Amygdala (tissue), 56 donors: ENCODE measurements around the gene MAP2K5.

Experiments used
- DNase-seq, 56 donors: peaks; one replicate each; lab custom pipeline; 2025; lab: John Stamatoyannopoulos, UW

MAP2K5 gene

DNA sequence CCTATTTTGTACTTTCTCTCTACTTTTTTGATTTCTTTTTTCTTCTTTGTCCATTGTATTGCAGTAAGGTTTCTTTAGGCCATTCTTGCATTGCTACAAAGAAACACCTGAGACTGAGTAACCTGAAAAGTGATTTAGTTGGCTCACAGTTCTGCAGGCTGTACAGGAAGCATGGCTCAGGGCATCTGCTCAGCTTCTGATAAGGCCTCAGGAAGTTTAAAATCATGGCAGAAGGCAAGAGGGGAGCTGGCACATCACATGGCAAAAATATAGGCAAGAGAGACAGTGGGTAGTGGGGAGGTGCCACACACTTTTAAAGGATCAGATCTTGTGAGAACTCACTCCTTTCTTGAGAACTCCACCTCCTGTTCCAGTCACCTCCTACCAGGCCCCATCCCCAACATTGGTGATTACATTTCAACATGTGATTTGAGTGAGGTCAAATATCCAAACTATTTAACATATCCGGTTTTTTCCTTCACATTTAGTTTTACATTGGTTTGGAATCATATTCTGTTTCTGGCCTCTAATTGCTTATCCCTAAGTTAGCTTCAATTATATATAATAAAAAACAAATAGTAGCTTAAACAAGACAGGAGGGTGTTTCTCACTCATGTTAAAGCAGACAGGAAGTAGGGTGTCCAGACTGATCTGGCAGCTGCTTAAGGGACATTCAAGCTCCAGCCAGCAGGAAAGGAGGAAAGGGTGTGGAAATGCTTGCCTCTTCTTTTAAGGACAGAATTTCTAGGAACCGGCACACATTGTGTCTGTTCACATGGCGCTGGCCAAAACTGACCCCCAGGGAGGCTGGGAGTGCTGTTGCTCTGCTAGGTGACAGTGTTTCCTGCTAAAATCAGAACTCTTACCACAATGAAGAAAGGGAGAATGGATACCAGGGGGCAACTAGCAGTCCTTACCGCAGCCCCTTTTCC lies 254.0 kb downstream of the MAP2K5 start:
- no peak for DNase-seq

DNA sequence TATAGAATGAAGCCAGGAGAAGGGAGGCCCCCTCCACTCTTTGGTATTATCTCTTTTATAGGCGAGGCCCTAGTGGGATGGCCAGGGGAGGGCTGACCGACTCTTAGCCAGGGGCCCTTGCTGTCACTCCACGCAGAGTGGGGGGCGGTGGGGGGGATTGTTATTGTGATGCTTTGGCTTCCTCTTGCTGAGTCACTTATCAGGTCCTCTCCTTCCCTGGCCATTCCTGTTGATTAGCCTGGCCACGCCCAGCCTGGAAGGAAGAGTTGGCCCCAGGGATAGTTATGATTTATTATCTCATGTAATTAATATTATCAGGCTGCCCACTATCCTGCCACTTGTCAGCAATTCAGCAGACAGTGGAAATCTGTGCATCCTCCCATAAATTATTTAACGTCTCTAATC lies 257.3 kb downstream of the MAP2K5 start:
- DNase-seq = no peak

DNA sequence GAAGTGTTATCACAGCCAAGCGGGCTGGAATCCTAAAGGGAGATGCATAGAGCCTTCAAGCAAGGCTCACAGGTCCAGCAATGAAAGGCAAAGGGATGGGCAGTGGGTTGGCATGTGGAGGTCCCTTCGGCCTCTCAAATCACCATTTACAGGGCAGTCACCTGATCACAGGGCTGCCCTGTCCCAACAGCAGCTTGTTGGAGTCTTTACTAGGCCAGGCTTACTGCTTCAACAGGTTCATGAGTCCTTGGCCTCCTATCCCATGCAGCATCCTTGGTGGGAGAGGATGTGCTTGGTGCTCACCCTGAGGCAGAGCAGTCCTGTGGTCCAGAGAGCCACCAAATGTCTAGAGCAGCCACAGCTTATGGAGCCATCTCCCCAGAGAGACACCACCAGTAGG lies 258.6 kb downstream of the MAP2K5 start:
- no peak for DNase-seq

DNA sequence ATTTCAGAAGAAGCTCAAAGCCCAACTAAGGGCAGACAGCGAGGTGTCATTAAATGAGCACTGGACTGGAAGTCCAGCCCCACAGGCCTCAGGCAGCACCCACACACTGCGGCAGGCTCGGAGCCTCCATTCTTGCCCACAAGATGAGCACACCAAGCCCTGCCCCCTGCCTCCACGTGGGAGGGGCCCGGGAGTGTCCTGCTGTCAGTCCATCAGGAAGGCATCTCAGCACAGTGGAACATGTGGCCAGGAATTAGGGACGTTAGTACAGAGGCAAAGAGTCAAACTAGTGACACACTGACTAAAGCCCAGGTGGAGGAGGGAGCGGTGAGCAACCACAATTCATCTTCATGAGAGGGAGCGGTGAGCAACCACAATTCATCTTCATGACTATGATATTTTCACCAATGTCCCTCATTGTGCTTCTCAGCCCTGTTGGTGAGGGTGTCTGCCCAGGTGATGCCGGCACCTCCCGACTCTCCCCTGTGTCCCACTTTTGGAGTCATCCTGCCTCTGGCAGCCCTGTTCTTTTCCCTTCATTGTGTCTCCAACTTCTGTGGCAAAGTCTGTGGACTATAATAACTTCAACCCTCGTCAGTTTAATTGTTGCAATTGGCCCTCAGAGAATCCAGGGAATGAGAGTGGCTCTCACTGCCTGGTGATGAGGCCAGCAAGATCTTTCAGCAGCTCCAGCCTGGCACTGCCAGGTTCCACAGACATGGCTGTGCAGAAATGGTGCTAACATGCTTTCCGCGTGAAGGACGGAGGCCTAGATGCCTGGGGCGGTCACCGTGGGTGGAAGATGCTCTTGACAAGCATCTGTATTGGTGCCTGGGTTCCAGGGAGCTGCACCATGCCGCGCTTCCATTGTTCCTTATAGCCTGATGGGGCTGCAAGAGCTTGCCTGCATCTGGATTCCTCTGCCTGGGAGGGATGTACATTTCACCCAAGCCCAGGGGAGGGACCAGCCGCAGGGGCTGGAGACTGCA lies 259.7 kb downstream of the MAP2K5 start:
- no peak for DNase-seq

DNA sequence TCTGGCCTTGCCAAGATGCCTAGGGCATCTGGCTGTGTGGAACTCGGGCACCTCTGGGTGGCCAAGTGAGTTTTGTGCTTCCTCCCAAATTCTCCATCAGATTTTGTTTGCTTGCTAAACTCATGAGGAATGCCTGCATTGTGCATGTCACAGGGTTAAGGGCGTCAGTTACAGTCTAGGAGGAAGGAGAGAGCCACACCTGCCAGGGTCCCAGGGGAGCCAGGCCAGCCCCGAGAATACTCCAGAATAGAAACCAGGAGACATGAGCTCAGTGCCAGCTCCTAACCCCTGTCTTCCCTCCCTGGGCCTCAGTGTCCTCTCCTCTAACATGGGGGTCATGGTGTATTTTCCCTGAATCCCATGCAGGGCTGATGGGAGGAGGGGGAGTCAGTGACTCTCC lies 260.8 kb downstream of the MAP2K5 start:
- DNase-seq = no peak

DNA sequence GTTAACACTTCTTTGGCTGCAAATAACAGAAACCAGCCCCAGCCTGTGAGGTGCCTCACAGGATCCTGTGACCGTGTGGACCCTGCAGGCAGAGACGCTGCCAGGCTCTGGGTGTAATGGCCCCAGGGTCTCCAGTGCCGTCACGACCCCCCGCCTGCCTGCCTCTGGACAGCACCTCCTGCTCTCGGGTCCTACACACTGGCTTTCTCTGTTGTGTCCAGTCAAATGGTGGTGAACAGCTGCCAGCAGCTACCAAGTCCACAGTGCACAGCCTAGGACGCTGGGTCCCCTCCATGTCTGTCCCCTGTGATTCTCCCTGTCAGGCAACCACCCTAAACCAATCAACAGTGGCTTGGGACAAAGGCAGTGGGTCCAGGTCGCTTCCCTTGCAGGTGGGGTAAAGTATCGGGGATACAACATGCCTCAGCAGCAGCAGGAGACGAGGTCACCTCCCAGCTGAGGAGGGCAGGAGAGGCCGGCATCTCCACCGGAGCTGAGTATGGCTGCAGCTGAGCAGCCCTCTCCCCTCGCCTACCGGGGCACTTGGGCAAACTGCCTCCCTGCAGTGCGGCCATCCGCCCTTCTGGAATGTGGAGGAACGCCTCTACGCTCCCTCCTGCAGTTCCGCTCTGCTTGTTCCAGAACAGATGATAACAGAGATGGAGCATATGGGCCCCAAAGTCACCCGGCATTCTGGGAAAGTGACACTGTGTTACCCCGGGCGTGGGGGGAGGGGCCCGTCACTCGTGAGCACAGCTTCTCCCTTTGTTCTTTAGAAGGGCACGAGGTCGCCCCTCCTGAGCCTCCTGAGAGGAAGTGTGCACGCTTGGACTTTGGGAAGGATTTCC lies 261.7 kb downstream of the MAP2K5 start:
- DNase-seq = peak in 3 of 56 donors; percentile 5 to 19 (median 5)

DNA sequence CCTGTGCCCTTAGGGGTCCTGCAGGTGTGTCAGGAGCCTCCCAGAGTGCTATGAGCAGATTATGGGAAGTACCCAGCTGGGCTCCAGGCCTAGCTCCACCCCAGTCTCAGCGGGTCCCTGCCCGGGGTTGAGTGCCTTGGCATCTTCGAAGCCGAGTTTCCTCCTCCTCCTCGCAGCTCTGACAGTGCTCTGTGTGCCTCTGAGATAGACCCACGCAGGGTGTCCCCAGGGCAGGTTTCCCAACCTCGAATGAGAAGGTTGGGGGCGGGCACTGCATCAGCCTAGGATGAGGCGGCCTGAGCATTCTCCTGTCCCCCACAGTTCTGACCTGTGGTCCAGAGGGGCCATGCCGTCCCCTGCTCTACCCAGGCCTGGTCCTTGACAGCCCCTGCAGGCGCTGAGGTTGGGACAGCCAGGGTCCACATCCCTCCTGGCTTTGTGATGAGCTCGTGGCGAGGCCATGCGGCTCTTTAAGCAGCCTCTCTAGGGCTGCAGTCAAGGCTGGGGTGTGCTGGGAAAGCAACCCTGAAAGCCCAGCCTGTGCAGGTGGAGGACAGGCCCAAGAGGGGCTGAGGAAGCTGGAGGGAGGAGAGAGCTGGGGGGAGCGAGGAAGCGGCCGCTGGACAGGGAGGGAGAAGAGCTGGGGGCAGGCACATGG lies 262.6 kb downstream of the MAP2K5 start:
- no peak for DNase-seq

DNA sequence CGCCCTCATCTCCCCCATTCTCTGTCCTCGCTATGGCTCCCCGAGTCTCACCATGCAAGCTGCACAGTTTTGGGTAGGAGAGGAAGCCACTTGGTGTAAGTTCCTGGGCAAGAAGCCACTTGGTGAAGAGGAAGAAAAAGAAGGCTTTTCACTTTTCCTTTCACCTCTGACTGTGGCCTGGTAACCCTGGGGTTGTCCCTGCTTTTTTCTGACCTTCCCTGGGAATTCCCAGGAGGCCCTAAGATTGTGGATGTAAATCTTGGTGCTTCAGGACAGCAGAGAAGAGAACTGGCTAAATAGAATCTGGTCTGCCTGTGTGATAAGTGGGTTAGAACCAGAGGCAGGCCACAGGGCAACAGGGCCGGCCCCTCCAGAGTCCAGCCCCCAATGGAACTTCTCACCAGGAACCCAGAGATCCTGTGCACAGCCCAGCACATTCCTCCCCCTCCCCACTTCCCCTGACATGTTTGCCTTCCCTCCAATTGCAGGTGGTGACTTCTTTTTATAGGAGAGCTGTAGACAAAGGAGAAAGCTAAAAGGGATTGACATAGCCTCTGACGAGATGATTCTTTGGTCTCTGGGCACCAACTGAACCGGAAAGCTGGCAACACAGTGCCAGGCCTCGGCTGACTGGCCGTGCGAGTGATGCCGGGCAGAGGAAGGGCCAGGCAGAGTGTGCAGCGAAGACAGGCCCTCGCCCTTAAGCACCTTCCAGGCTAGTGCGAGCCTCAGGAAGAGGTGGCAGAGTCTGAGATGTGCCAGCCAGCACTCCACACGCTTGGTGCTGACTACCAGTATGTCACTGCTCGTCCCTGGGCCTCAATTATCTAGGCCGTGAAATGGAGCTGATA lies 263.4 kb downstream of the MAP2K5 start:
- DNase-seq = no peak

DNA sequence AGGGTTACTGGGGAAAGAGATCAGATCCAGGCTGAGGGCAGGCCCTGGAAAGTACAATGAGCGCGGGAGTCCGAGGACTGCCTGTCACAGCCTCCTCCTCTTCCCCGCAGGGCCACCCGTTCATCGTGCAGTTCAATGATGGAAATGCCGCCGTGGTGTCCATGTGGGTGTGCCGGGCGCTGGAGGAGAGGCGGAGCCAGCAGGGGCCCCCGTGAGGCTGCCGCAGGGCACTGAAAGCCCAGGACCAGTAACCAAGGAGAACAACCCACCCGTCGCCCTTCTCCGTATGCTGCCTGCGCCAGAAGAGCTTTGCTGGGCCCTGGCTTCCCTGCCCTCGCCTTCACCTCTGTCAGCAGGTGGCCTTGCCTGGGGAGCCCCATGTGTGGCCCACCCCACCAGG lies 264.0 kb downstream of the MAP2K5 start:
- no peak for DNase-seq

DNA sequence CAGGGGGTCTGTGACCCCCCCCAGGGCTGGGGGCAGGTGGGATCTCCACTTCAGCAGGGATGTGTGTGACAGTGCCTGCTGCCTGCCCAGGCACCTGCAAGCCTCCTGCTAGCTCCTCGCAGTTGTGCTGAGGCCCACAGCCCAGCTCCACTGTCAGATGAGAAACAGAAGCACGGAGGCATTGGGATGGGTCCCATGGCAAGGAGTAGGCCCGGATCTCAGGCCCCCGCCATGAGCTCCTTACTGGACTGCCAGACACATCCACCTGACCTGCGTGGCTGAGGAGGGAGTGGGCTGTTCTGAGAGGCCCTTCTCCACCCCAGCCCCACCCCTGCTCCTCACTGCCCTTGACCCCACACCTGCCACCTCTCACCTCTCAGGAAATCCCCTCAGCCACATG lies 264.6 kb downstream of the MAP2K5 start:
- no peak for DNase-seq

DNA sequence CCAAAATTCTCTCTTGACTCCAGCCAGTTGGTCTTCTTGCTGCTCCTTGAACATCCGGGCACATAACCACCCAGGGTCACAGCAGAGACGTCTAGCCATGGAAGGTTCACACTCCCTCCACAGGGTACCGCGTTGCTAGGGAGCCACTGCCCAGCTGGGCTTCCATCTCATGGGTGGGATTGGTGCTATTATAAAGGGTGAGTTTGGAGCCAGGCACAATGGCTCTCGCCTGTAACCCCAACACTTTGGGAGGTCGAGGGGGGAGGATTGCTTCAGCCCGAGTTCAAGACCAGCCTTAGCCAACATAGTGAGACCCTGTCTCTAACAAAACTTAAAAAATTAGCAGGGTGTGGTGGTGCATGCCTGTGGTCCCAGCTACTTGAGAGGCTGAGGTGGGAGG lies 265.3 kb downstream of the MAP2K5 start:
- no peak for DNase-seq

DNA sequence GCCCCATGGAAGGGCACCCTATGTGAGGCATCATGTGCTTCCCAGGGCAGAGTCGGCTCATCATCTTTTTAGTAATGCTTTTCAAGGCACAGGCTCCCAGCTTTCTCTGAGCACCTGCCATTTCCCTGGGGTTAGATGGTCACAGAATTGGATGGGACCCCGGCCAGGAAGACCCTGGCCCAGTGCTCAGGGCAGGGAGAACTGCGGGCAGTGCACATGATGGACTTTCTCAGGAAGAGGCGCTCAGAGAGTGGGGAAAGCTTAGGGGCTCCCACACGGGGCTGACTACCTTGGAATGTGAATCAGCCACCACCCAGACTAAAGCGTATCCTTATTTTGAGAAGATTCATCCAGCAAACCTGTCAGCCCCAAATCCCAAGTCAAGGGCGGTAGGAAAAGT lies 266.3 kb downstream of the MAP2K5 start:
- DNase-seq = no peak

DNA sequence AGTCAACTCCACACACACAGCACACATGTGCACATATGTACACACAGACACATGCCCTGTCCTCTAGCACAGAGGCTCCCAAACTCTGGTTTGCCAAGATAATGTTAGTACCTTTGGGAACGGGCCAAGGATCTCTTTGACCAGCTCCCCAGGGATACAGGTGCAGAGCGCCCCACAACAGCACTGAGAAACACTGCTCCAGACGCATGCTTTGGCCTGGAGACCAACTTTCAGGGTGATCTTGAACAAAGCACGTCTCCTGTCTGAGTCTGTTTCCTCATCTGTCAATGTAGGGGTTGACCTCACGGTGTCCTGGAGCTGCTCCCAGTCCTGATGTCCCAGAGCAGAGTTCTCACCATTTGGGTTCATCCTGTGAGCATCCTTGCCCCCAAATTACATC lies 266.9 kb downstream of the MAP2K5 start:
- no peak for DNase-seq

DNA sequence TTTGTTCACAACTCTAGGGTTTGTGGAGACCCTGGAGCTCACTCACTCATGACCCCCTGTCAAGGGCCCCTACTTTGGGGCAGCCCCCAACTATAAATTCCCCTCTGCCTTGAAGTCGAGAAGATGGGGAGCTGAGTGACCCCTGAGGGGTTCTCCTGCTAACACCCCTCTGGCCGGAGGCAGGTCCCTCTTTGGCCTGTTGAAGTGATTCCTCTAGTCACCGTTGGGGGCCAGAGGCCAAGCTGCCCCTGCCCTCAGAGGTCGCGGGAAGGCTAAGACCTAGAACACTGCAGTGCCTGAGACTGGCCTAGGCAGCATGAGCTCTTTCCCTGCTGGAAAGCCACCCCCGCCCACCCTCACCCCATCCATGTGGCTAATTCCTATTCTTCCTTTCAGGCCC lies 267.4 kb downstream of the MAP2K5 start:
- DNase-seq = no peak

DNA sequence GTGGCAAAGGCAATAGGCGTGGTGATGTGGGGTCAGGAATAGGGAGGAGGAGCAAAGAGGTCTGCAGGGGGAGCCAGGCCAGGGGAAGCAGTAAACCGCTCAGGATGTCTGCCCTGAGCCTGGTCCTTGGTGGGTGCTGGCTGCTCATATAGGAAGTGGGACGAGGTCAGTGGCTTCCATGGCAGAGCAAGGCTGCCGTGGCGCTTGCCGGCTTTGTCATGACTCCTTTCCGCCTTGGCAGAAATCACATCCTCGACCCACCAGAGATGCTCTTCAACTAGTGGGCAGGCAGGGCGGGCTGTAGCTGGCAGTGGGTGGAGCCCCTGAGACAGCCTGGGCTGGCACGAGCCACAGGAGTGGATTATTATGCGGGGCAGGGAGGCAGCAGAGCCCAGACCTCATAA lies 269.7 kb downstream of the MAP2K5 start:
- no peak for DNase-seq

DNA sequence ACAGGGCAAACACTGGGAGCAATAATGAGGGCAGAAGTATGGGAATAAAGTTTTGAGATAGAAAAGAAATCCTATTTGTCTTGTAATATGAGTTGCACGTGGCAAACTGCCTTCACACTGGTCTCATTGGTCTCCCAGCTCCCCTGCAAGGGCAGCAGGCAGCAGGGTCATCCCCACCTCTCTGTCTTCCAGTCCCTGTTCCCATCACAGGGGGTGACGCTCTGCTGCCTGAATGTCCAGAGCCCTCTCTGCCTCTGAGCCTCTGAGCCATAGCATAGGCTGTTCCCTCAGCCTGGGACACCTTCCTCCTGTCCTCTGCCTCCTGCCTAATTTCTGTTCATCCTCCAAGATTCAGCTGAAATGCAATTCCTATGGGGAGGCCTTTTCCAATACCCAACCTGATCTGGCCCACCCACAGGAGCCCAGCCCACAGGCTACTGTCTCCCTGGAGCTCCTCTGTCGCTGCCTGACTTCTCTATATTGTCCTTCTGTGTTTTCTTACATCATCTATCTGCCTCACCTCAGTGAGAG lies 270.7 kb downstream of the MAP2K5 start:
- DNase-seq = no peak

DNA sequence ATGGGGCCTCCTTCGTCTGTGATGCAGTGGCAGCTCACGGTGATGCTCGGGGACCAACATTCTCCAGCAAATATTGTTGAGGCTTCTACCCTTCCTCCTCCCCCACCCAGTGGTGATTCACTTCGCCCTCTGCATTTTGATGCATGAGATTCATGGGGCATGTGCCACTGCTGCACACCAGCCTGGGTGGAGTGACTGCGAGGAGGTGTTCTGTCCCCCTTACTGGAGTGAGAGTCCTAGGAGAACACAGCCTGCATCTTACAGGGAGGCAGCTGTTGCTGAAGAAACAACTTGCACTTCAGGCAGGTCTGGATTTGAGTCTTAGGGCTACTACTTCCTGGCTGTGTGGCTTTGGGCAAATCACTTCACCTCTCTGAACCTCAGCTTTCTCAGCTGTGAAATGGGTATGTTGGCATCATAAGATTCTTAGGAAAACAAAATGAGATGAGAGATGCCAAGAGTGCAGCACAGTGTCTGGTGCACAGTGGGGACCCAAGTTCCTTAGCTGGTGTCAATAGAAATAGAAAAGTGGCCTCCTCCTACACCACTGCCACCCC lies 272.6 kb downstream of the MAP2K5 start:
- DNase-seq = no peak

DNA sequence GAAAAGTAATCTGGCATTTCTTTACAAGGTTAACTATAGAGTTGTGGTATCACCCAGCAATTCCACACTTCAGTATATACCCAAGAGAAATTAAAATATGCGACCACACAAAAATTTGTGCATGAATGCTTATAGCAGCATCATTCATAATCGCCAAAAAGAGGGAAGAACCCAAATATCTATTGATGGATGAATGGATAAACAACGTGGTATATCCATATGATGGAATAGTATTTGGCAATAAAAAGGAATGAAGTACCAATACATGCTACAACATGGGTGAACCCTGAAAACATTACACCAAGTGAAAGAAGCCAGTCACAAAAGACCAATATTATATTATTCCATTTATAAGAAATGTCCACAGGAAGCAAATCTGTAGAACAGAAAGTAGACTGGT lies 274.2 kb downstream of the MAP2K5 start:
- no peak for DNase-seq
